ENCODE data around the gene TMEM184C. TPM values are rescaled to one million over a fixed set of nuclear protein-coding genes. Genes with fewer than 3 reads are reported as not detected.

TMEM184C gene
- total RNA-seq, 1 experiment from 2014 or later: 43.8 TPM

DNA sequence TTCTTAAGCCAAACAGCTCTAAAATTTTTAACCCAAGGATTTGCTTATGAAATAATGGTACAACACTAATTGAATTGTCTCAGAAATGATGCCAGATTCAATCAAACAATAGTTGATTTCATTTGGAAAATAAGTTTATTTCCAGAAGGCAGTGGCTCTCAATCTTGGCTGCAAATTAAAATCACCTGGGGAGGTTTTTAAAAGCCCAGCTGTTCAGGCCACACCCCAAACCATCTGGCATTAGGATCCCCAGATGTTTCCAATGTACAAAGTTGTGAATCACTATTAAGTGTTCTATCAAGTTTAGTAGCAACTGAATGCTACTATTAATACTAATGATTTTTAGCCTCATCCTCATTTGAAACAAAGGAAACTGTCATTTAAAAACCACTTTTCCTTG is 22.2 kb downstream of the TMEM184C start:
- no peak overlapping the region for H3K4me2 ChIP-seq (ENCODE audit: insufficient read depth, insufficient read length, low read length)
- H3K4me1 Mint-ChIP-seq: peaks cover 23 to 28% of the 10 kb centered on the region in 2 experiments
- H3T11ph ChIP-seq (ENCODE audit: low read length): no peak overlapping the region
- DNase-seq: no peak
- H3K56ac ChIP-seq (ENCODE audit: insufficient read length, low read depth, low read length): no peak overlapping the region
- no peaks in the 10 kb centered on the region for H3K79me2 ChIP-seq (ENCODE audit: insufficient read depth, low read length)
- H3K4me3 Mint-ChIP-seq: no peak overlapping the region
- H3K18ac ChIP-seq (ENCODE audit: insufficient read length, low read depth, low read length): no peak overlapping the region
- TF ChIP-seq, protein P1, sequence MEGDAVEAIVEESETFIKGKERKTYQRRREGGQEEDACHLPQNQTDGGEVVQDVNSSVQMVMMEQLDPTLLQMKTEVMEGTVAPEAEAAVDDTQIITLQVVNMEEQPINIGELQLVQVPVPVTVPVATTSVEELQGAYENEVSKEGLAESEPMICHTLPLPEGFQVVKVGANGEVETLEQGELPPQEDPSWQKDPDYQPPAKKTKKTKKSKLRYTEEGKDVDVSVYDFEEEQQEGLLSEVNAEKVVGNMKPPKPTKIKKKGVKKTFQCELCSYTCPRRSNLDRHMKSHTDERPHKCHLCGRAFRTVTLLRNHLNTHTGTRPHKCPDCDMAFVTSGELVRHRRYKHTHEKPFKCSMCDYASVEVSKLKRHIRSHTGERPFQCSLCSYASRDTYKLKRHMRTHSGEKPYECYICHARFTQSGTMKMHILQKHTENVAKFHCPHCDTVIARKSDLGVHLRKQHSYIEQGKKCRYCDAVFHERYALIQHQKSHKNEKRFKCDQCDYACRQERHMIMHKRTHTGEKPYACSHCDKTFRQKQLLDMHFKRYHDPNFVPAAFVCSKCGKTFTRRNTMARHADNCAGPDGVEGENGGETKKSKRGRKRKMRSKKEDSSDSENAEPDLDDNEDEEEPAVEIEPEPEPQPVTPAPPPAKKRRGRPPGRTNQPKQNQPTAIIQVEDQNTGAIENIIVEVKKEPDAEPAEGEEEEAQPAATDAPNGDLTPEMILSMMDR (conservative IDR thresholded peaks at IDR 0.05): no peak
- no peak overlapping the region for H3K23ac ChIP-seq (ENCODE audit: insufficient read length, low read depth, low read length)
- no peak overlapping the region for H2AFZ ChIP-seq (ENCODE audit: low read length)
- no peak overlapping the region for H4K5ac ChIP-seq (ENCODE audit: insufficient read length, low read depth, low read length)
- no peak overlapping the region for H4K91ac ChIP-seq (ENCODE audit: insufficient read length, low read depth, low read length)
- H3K23me2 ChIP-seq (ENCODE audit: insufficient read length, low read depth, low read length, poor library complexity, severe bottlenecking): no peaks in the 10 kb centered on the region
- H2AK5ac ChIP-seq (ENCODE audit: insufficient read length, low read length): no peak overlapping the region
- H2BK5ac ChIP-seq (ENCODE audit: insufficient read length, low read length): no peak overlapping the region
- H3K27ac Mint-ChIP-seq: peak overlapping the region in 1 of 3 experiments; percentile 80; a peak in 1 of 7 replicates
- H2BK15ac ChIP-seq (ENCODE audit: low read depth, low read length): no peak overlapping the region
- H2BK120ac ChIP-seq (ENCODE audit: low read depth, low read length, poor library complexity, severe bottlenecking): no peak overlapping the region
- H3K36me3 Mint-ChIP-seq (ENCODE audit: insufficient read depth in 1 of 3, low read depth in 3 of 3): peaks cover 23 to 49% (median 48%) of the 10 kb centered on the region in 3 experiments
- H3K4ac ChIP-seq (ENCODE audit: low read depth, low read length): no peak overlapping the region
- H3K27ac ChIP-seq (ENCODE audit: insufficient read length, low read depth, low read length): no peak overlapping the region
- H3K27me3 ChIP-seq (ENCODE audit: insufficient read depth, low read length): no peaks in the 10 kb centered on the region
- no peaks in the 10 kb centered on the region for H3K79me1 ChIP-seq (ENCODE audit: insufficient read depth, low read depth, low read length, poor library complexity, severe bottlenecking)
- H3K9ac ChIP-seq (ENCODE audit: extremely low read depth, insufficient read length, low read length): no peak overlapping the region
- H3K14ac ChIP-seq (ENCODE audit: insufficient read depth, low read length): no peak overlapping the region
- H2BK12ac ChIP-seq (ENCODE audit: insufficient read length, low read depth, low read length): no peak overlapping the region
- no peaks in the 10 kb centered on the region for H4K20me1 ChIP-seq (ENCODE audit: control insufficient read depth, insufficient read depth, insufficient read length)
- H3K4me1 ChIP-seq (ENCODE audit: insufficient read depth, low read length): no peaks in the 10 kb centered on the region
- no peaks in the 10 kb centered on the region for H3K9me3 ChIP-seq (ENCODE audit: control insufficient read depth, low read depth, low read length)
- H3K27me3 Mint-ChIP-seq (ENCODE audit: low read depth): no peaks in the 10 kb centered on the region; the same call in 1 of the 2 replicates
- H2BK20ac ChIP-seq (ENCODE audit: low read depth, low read length, poor library complexity, severe bottlenecking): no peak overlapping the region
- no peak overlapping the region for H4K8ac ChIP-seq (replicated peaks; ENCODE audit: insufficient read length, low read depth, low read length)
- no peaks in the 10 kb centered on the region for H3K9me3 Mint-ChIP-seq
